Dermis microvascular lymphatic vessel endothelial cell (primary cell): Measurements from ENCODE around the gene ACOX3. TPM values are rescaled to one million over a fixed set of nuclear protein-coding genes. Genes with fewer than 3 reads are reported as not detected.

ENCODE experiments used
- DNase-seq, 2 donors: peaks; one replicate each; pipeline versions ENCODE4 v3.0.0 to v3.0.0-alpha.2; 2010; ENCODE audit warnings: low read depth in 2 of 2
- total RNA-seq: library from RNA; depleted of rRNA; stranded (reverse); fragments of >200 nt; gene quantifications from 2 replicates; pipeline ENCODE4 v1.2.1, GENCODE V29; 2014

The ACOX3 gene
- total RNA-seq, 1 donor from 2014 or later = 19.4 TPM

GRCh38 chr4:8407316-8407715 lies 33.2 kb downstream of the ACOX3 start:
- no peak for DNase-seq

- DNase-seq = peak in 1 of 2 donors; percentile 32
Observed at GRCh38 chr4:8406887-8407286, 33.6 kb downstream of the ACOX3 start.

GRCh38 chr4:8405516-8405875 lies 35.0 kb downstream of the ACOX3 start:
- no peak for DNase-seq

GRCh38 chr4:8404791-8405515 lies 35.6 kb downstream of the ACOX3 start:
- no peak for DNase-seq

- no peak for DNase-seq
Observed at GRCh38 chr4:8403976-8404375, 36.5 kb downstream of the ACOX3 start.

GRCh38 chr4:8403173-8403753 lies 37.3 kb downstream of the ACOX3 start:
- DNase-seq = peak; percentile 52 to 84

- DNase-seq = peak in 1 of 2 donors; percentile 67
Observed at GRCh38 chr4:8402640-8403039, 37.9 kb downstream of the ACOX3 start.

- no peak for DNase-seq
Observed at GRCh38 chr4:8402181-8402597, 38.3 kb downstream of the ACOX3 start.

GRCh38 chr4:8401665-8402064 lies 38.9 kb downstream of the ACOX3 start:
- DNase-seq = no peak

- no peak for DNase-seq
Observed at GRCh38 chr4:8400632-8401325, 39.7 kb downstream of the ACOX3 start.

- no peak for DNase-seq
Observed at GRCh38 chr4:8399298-8399697, 41.2 kb downstream of the ACOX3 start.

GRCh38 chr4:8398347-8398746 lies 42.2 kb downstream of the ACOX3 start:
- DNase-seq = no peak

- no peak for DNase-seq
Observed at GRCh38 chr4:8396762-8397406, 43.6 kb downstream of the ACOX3 start.

GRCh38 chr4:8395504-8396296 lies 44.8 kb downstream of the ACOX3 start:
- no peak for DNase-seq

- no peak for DNase-seq
Observed at GRCh38 chr4:8394806-8395205, 45.7 kb downstream of the ACOX3 start.

GRCh38 chr4:8394061-8394519 lies 46.4 kb downstream of the ACOX3 start:
- DNase-seq = no peak

- peak; percentile 83 to 99 for DNase-seq
Observed at GRCh38 chr4:8393593-8394038, 46.9 kb downstream of the ACOX3 start.

- no peak for DNase-seq
Observed at GRCh38 chr4:8392591-8393190, 47.8 kb downstream of the ACOX3 start.

- DNase-seq = peak; percentile 94 to 98
Observed at GRCh38 chr4:8391972-8392371, 48.6 kb downstream of the ACOX3 start.

- no peak for DNase-seq
Observed at GRCh38 chr4:8391071-8391470, 49.5 kb downstream of the ACOX3 start.

GRCh38 chr4:8390577-8390976 lies 49.9 kb downstream of the ACOX3 start:
- no peak for DNase-seq
